Measurements from ENCODE around the gene ARHGAP24.

The ARHGAP24 gene

GRCh38 chr4:85457752-85458467, 17.0 kb upstream of the ARHGAP24 start:
- Histone ChIP-seq H3K9ac (ENCODE audit: low read length) (no peak overlapping the region), H3F3A (ENCODE audit: insufficient read depth, low read length) (no peaks in the 10 kb centered on the region), H3K4me2 (ENCODE audit: low read depth, low read length) (no peak overlapping the region), H4K20me1 (ENCODE audit: insufficient read depth, low read length) (no peaks in the 10 kb centered on the region), H3K4me3 (ENCODE audit: low read length) (no peak overlapping the region), H3K27me3 (replicated peaks; ENCODE audit: insufficient read depth, low read length) (no peaks in the 10 kb centered on the region), H3K79me2 (ENCODE audit: low read length) (no peaks in the 10 kb centered on the region), H3K9me2 (replicated peaks; ENCODE audit: insufficient read depth, low read length) (no peaks in the 10 kb centered on the region), H3K27ac (ENCODE audit: low read length) (no peak overlapping the region; the same call in 1 of the 2 replicates), H2AFZ (ENCODE audit: low read length) (no peak overlapping the region), H3K4me1 (ENCODE audit: low read length) (no peaks in the 10 kb centered on the region), H3K36me3 (replicated peaks; ENCODE audit: insufficient read depth, low read length) (no peaks in the 10 kb centered on the region), H3K9me3 (replicated peaks; ENCODE audit: insufficient read depth, low read length) (no peaks in the 10 kb centered on the region)
- DNase-seq: no peak
- TF ChIP-seq CTCF (IDR thresholded peaks at IDR 0.05; ENCODE audit: low read length) (no peak), EZH2 (optimal IDR thresholded peaks at IDR 0.05; ENCODE audit: low read depth, low read length) (no peak), EZH2phosphoT487 (IDR thresholded peaks at IDR 0.05; ENCODE audit: low read length) (no peak)

GRCh38 chr4:85459736-85460135, 15.2 kb upstream of the ARHGAP24 start:
- H3K4me2 ChIP-seq (ENCODE audit: low read depth, low read length): no peak overlapping the region
- H3K79me2 ChIP-seq (ENCODE audit: low read length): no peaks in the 10 kb centered on the region
- no peaks in the 10 kb centered on the region for H3K4me1 ChIP-seq (ENCODE audit: low read length)
- TF ChIP-seq CTCF (IDR thresholded peaks at IDR 0.05; ENCODE audit: low read length) (no peak), EZH2phosphoT487 (IDR thresholded peaks at IDR 0.05; ENCODE audit: low read length) (no peak), EZH2 (optimal IDR thresholded peaks at IDR 0.05; ENCODE audit: low read depth, low read length) (no peak)
- no peak overlapping the region for H3K9ac ChIP-seq (ENCODE audit: low read length)
- H3K27me3 ChIP-seq (replicated peaks; ENCODE audit: insufficient read depth, low read length): no peaks in the 10 kb centered on the region
- no peak overlapping the region for H2AFZ ChIP-seq (ENCODE audit: low read length)
- H3F3A ChIP-seq (ENCODE audit: insufficient read depth, low read length): no peaks in the 10 kb centered on the region
- DNase-seq: no peak
- H3K9me2 ChIP-seq (replicated peaks; ENCODE audit: insufficient read depth, low read length): no peaks in the 10 kb centered on the region
- no peak overlapping the region for H3K27ac ChIP-seq (ENCODE audit: low read length)
- no peaks in the 10 kb centered on the region for H4K20me1 ChIP-seq (ENCODE audit: insufficient read depth, low read length)
- H3K36me3 ChIP-seq (replicated peaks; ENCODE audit: insufficient read depth, low read length): no peaks in the 10 kb centered on the region
- no peak overlapping the region for H3K4me3 ChIP-seq (ENCODE audit: low read length)
- no peaks in the 10 kb centered on the region for H3K9me3 ChIP-seq (replicated peaks; ENCODE audit: insufficient read depth, low read length)

DNA sequence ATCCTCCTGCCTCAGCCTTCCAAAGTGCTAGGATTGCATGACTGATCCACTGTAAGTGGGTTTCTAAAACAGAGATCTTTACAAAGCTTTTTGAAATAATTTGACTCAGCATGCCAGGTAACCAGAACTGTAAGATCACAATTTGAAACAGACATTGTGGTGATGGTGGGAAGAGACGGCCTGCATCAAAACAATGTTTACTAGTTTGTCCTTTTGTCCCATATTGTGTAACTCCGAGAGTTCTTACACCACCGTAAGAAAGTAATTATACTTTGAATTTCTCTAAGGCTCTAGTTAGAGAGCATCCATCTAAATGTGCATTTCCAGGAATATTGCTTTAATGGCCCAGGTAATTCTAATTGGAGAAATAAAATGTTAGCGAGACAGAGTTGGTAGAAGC, 594 bp upstream of the ARHGAP24 start:
- Histone ChIP-seq H2AFZ (ENCODE audit: low read length) (peak overlapping the region; percentile 94; the same call in 1 of the 2 replicates), H4K20me1 (ENCODE audit: insufficient read depth, low read length) (no peaks in the 10 kb centered on the region), H3K9me3 (replicated peaks; ENCODE audit: insufficient read depth, low read length) (no peaks in the 10 kb centered on the region), H3K4me1 (ENCODE audit: low read length) (no peaks in the 10 kb centered on the region), H3F3A (ENCODE audit: insufficient read depth, low read length) (peaks cover 10% of the 10 kb centered on the region; the same call in 1 of the 2 replicates), H3K4me2 (ENCODE audit: low read depth, low read length) (peak overlapping the region; percentile 75), H3K27ac (ENCODE audit: low read length) (peak overlapping the region; percentile 76; the same call in 1 of the 2 replicates), H3K36me3 (replicated peaks; ENCODE audit: insufficient read depth, low read length) (no peaks in the 10 kb centered on the region), H3K9ac (ENCODE audit: low read length) (no peak overlapping the region; the same call in 1 of the 2 replicates), H3K9me2 (replicated peaks; ENCODE audit: insufficient read depth, low read length) (no peaks in the 10 kb centered on the region), H3K4me3 (ENCODE audit: low read length) (peak overlapping the region; percentile 72), H3K27me3 (replicated peaks; ENCODE audit: insufficient read depth, low read length) (no peaks in the 10 kb centered on the region), H3K79me2 (ENCODE audit: low read length) (no peaks in the 10 kb centered on the region)
- DNase-seq: no peak
- TF ChIP-seq EZH2 (optimal IDR thresholded peaks at IDR 0.05; ENCODE audit: low read depth, low read length): no peak
- no peak for TF ChIP-seq CTCF (IDR thresholded peaks at IDR 0.05; ENCODE audit: low read length)
- no peak for TF ChIP-seq EZH2phosphoT487 (IDR thresholded peaks at IDR 0.05; ENCODE audit: low read length)

Measured in MM.1S (cell line).